BJ (cell line): ENCODE measurements around the gene LUZP2. TPM values are rescaled to one million over a fixed set of nuclear protein-coding genes. Genes with fewer than 3 reads are reported as not detected.

Experiments used
- CTCF ChIA-PET: fragments of 350-600 bp; formaldehyde crosslinking; extraction: SDS; loops from one replicate; lab custom pipeline; 2021; ENCODE audit warnings: antibody characterized with exemption, inconsistent platforms; lab: Yijun Ruan, JAX
- POLR2A ChIA-PET: fragments of 300-600 bp; sonication (Branson Sonifier 250); formaldehyde crosslinking; extraction: SDS; loops from one replicate; lab custom pipeline; 2021; ENCODE audit warnings: antibody characterized with exemption; lab: Charles Lee
- DNase-seq: peaks from one replicate; pipeline ENCODE4 v3.0.0-alpha.2; 2011; ENCODE audit warnings: low read depth
- H3K27me3 ChIP-seq: 2 replicates; pipeline ENCODE4 v1.6.0; 2011; ENCODE audit warnings: low read length; ENCODE audit not compliant: control insufficient read depth, insufficient read depth
- H3K36me3 ChIP-seq: 2 replicates; pipeline ENCODE4 v1.5.1; 2011; ENCODE audit warnings: low read length; ENCODE audit not compliant: control insufficient read depth, insufficient read depth
- H3K4me3 ChIP-seq: 2 replicates; pipeline ENCODE4 v1.5.1; 2011; ENCODE audit warnings: low read depth, mild to moderate bottlenecking, control low read depth, low read length
- CTCF ChIP-seq: IDR thresholded peaks from 2 replicates; pipeline ENCODE4 v1.5.1; 2011; ENCODE audit warnings: low read depth, mild to moderate bottlenecking, control low read depth, inconsistent platforms, low read length, moderate library complexity; ENCODE audit not compliant: insufficient read depth
- polyA plus RNA-seq: library from polyadenylated mRNA; depleted of rRNA; stranded (reverse); fragments of >200 nt; gene quantifications from 2 replicates; pipeline ENCODE4 v1.2.3, GENCODE V29; 2011

LUZP2 gene
- polyA plus RNA-seq, 1 experiment, result 0.05 TPM

GRCh38 chr11:24574461-24574860, 77.6 kb downstream of the LUZP2 start:
- TF ChIP-seq CTCF, result no peak
- ChIA-PET POLR2A (no interaction called here), CTCF (no interaction called here)
- Histone ChIP-seq H3K4me3 (no peak overlapping the region), H3K36me3 (no peaks in the 10 kb centered on the region), H3K27me3 (no peaks in the 10 kb centered on the region)
- no peak for DNase-seq

GRCh38 chr11:24575392-24575791, 78.5 kb downstream of the LUZP2 start:
- CTCF ChIA-PET, result no interaction called here
- no peak for DNase-seq
- H3K36me3 ChIP-seq, result no peaks in the 10 kb centered on the region
- H3K27me3 ChIP-seq, result no peaks in the 10 kb centered on the region
- POLR2A ChIA-PET, result no interaction called here
- no peak for TF ChIP-seq CTCF
- no peak overlapping the region for H3K4me3 ChIP-seq

GRCh38 chr11:24585192-24585591, 88.3 kb downstream of the LUZP2 start:
- Histone ChIP-seq H3K4me3 (no peak overlapping the region), H3K36me3 (no peaks in the 10 kb centered on the region), H3K27me3 (no peaks in the 10 kb centered on the region)
- CTCF ChIA-PET, result no interaction called here
- DNase-seq, result no peak
- TF ChIP-seq CTCF, result no peak
- POLR2A ChIA-PET, result no interaction called here

- DNase-seq, result no peak
- no peak overlapping the region for H3K4me3 ChIP-seq
- POLR2A ChIA-PET, result no interaction called here
- no peaks in the 10 kb centered on the region for H3K36me3 ChIP-seq
- no peak for TF ChIP-seq CTCF
- CTCF ChIA-PET, result no interaction called here
- H3K27me3 ChIP-seq, result no peaks in the 10 kb centered on the region
Observed at GRCh38 chr11:24587635-24588034, 90.8 kb downstream of the LUZP2 start.

GRCh38 chr11:24588081-24588480, 91.2 kb downstream of the LUZP2 start:
- POLR2A ChIA-PET, result no interaction called here
- no peak for DNase-seq
- H3K36me3 ChIP-seq, result no peaks in the 10 kb centered on the region
- no peaks in the 10 kb centered on the region for H3K27me3 ChIP-seq
- TF ChIP-seq CTCF, result no peak
- CTCF ChIA-PET, result no interaction called here
- H3K4me3 ChIP-seq, result no peak overlapping the region
